Measurements from ENCODE around the gene IDH3B.

IDH3B gene

DNA sequence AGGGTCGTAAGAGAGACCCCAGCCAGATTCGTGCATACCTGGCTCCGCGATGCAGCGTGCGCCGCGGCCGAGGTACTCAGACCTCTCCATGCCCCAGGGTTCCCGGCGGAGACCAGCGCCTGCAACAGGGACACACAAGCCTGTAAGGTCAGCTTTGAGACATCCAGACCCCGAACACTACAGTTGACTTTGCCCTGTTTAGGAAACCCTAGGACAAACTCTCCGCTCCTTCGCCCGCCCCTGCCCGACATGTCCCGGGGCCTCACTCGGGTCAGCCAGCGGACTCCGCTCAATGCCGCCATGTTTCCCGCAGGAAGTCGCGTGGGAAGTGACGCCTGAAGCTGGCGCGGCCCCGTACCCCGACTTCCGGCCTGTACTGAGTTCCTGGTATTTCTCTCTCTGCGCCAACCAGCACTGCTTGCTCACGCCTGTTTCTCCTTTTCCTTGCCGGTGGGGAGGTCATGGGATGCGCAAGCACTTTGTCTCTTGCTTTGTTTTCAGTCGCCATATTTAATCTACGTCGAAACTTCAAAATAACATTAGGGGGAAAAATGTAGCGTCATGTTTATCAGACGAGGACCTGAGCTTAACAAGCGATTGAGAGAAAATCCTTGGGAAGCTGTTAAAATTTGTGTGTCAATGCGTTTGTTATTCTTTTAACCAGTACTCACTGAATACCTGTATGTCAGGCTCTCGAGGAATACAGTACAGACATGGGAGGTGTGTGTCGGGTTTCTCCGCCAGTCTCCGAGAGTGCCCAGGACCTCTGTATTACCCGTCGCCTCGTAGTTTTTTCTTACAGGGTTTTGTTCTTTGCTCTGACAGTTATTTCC is at the start of gene IDH3B:
IDH3B (minus strand) TSS at position 330 of the 833 bp plus-strand sequence; CDS start at position 302, 28 bp downstream.
- Histone ChIP-seq H3K36me3 (ENCODE audit: insufficient read depth, low read length) (peaks cover 30% of the 10 kb centered on the region), H3K27ac (ENCODE audit: low read depth, low read length, poor library complexity, severe bottlenecking) (peak within 1 kb of the TSS; percentile 62), H3K9ac (ENCODE audit: low read length) (peak within 1 kb of the TSS; percentile 80), H3K9me3 (ENCODE audit: low read length) (no peaks in the 10 kb centered on the region), H3K4me3 (ENCODE audit: low read depth, low read length, poor library complexity, severe bottlenecking) (peak within 1 kb of the TSS; percentile 78), H3F3A (ENCODE audit: insufficient read depth, low read length) (no peaks in the 10 kb centered on the region), H3K4me1 (ENCODE audit: insufficient read depth, low read length, severe bottlenecking) (peaks cover 15% of the 10 kb centered on the region), H3K27me3 (ENCODE audit: insufficient read depth, low read length) (no peaks in the 10 kb centered on the region), H4K20me1 (ENCODE audit: insufficient read depth, low read length) (no peaks in the 10 kb centered on the region), H3K4me2 (ENCODE audit: low read length) (peak within 1 kb of the TSS; percentile 95), H3K79me2 (ENCODE audit: insufficient read depth, low read length) (no peaks in the 10 kb centered on the region), H3K9me2 (ENCODE audit: low read depth, low read length) (no peaks in the 10 kb centered on the region), H2AFZ (ENCODE audit: low read length) (no peak within 1 kb of the TSS)
- no peak for TF ChIP-seq EZH2 (IDR thresholded peaks at IDR 0.05; ENCODE audit: borderline replicate concordance, low read length)

DNA sequence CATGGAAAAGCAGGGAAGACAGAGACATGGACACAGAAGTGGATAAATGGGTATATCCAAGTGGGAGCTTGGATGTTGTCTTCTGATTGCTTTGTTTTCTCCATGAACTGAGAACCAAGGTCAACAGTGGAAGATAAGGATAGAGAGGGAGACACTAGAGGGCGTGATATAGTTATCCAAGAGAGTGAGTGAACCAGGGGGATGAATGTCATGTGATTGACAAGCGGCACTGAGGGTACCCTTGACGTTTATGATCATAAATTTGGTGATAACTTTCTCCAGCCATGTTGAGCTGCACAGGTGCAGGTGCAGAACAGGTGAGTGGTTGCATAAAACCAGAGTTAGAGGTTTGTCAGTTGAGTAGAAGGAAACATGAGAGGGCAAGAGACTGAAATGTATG is 49.3 kb upstream of the IDH3B start:
- Histone ChIP-seq H3K79me2 (ENCODE audit: insufficient read depth, low read length) (no peaks in the 10 kb centered on the region), H4K20me1 (ENCODE audit: insufficient read depth, low read length) (no peaks in the 10 kb centered on the region), H3K27me3 (ENCODE audit: insufficient read depth, low read length) (no peaks in the 10 kb centered on the region), H2AFZ (ENCODE audit: low read length) (no peak overlapping the region), H3K9ac (ENCODE audit: low read length) (no peak overlapping the region), H3K4me2 (ENCODE audit: low read length) (no peak overlapping the region), H3K27ac (ENCODE audit: low read depth, low read length, poor library complexity, severe bottlenecking) (no peak overlapping the region), H3K9me3 (ENCODE audit: low read length) (no peaks in the 10 kb centered on the region), H3K9me2 (ENCODE audit: low read depth, low read length) (no peaks in the 10 kb centered on the region), H3K4me3 (ENCODE audit: low read depth, low read length, poor library complexity, severe bottlenecking) (no peak overlapping the region), H3F3A (ENCODE audit: insufficient read depth, low read length) (no peaks in the 10 kb centered on the region), H3K4me1 (ENCODE audit: insufficient read depth, low read length, severe bottlenecking) (no peaks in the 10 kb centered on the region), H3K36me3 (ENCODE audit: insufficient read depth, low read length) (no peaks in the 10 kb centered on the region)
- TF ChIP-seq, protein P1, sequence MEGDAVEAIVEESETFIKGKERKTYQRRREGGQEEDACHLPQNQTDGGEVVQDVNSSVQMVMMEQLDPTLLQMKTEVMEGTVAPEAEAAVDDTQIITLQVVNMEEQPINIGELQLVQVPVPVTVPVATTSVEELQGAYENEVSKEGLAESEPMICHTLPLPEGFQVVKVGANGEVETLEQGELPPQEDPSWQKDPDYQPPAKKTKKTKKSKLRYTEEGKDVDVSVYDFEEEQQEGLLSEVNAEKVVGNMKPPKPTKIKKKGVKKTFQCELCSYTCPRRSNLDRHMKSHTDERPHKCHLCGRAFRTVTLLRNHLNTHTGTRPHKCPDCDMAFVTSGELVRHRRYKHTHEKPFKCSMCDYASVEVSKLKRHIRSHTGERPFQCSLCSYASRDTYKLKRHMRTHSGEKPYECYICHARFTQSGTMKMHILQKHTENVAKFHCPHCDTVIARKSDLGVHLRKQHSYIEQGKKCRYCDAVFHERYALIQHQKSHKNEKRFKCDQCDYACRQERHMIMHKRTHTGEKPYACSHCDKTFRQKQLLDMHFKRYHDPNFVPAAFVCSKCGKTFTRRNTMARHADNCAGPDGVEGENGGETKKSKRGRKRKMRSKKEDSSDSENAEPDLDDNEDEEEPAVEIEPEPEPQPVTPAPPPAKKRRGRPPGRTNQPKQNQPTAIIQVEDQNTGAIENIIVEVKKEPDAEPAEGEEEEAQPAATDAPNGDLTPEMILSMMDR (IDR thresholded peaks at IDR 0.05; ENCODE audit: low read length): peak; percentile 51
- TF ChIP-seq EZH2 (IDR thresholded peaks at IDR 0.05; ENCODE audit: borderline replicate concordance, low read length): no peak

DNA sequence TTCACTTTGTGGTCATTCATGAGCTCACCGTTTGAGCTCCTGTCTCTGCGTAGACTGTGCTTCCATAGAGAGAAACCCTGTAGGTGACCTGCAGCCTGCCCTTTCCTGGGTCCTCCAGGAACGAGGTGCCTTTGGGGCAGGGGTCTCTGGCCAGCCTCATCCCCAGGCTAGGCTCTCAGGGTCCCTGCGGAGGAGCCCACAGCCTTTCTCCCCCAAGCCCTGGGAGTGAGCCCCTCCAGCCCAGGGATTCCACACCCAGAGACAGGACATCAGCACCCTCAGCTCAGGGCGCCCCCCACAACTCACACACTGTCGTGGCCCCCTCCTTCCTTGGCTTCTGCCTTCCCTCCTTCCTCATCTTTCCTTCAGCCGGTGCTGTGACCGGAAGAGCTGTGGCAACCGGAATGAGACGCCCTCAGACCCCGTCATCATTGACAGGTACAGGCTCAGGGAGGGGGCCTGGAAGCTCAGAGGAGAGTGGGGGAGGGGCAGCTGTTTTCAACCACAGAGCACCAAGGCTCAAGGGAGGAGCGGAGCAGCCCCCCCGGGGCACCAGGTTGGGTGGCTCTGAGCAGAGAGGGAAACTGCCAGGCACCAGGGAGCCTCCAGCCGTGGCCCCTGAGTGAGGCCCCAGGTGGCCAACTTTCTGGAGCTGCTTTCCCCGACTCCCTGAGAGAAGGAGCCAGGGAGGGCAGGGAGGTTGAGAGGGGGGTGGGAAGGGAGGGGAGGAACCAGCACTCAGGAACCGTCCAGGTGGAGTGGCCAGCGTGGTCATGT is 45.4 kb upstream of the IDH3B start:
- Histone ChIP-seq H3K9ac (ENCODE audit: low read length) (no peak overlapping the region), H4K20me1 (ENCODE audit: insufficient read depth, low read length) (no peaks in the 10 kb centered on the region), H3K9me3 (ENCODE audit: low read length) (no peaks in the 10 kb centered on the region), H3K4me3 (ENCODE audit: low read depth, low read length, poor library complexity, severe bottlenecking) (no peak overlapping the region), H3K9me2 (ENCODE audit: low read depth, low read length) (no peaks in the 10 kb centered on the region), H3K27me3 (ENCODE audit: insufficient read depth, low read length) (no peaks in the 10 kb centered on the region), H3K27ac (ENCODE audit: low read depth, low read length, poor library complexity, severe bottlenecking) (no peak overlapping the region), H3K4me2 (ENCODE audit: low read length) (no peak overlapping the region), H3K4me1 (ENCODE audit: insufficient read depth, low read length, severe bottlenecking) (no peaks in the 10 kb centered on the region), H3K36me3 (ENCODE audit: insufficient read depth, low read length) (no peaks in the 10 kb centered on the region), H3K79me2 (ENCODE audit: insufficient read depth, low read length) (no peaks in the 10 kb centered on the region), H2AFZ (ENCODE audit: low read length) (no peak overlapping the region), H3F3A (ENCODE audit: insufficient read depth, low read length) (no peaks in the 10 kb centered on the region)
- TF ChIP-seq, protein P1 (IDR thresholded peaks at IDR 0.05; ENCODE audit: low read length): no peak
- no peak for TF ChIP-seq EZH2 (IDR thresholded peaks at IDR 0.05; ENCODE audit: borderline replicate concordance, low read length)

Measured in OCI-LY1 (cell line).